HG02763 (cell line): Measurements from ENCODE around the gene ASTN2.

Source experiments
- ATAC-seq: cut with Tn5 transposase; IDR thresholded peaks from one replicate; pipeline ENCODE4 v1.9.1; 2021; ENCODE audit warnings: mild to moderate bottlenecking, moderate library complexity; ENCODE audit not compliant: unreplicated experiment

The ASTN2 gene

GRCh38 chr9:116379821-116380220 lies 1035.0 kb downstream of the ASTN2 start:
- no peak for ATAC-seq

GRCh38 chr9:116378873-116379272 lies 1036.0 kb downstream of the ASTN2 start:
- no peak for ATAC-seq

- ATAC-seq = no peak
Measured at GRCh38 chr9:116377179-116377798, 1037.6 kb downstream of the ASTN2 start.
